Astrocyte (in vitro differentiated cells and primary cell): ENCODE data around the gene SLC38A8.

Experiments
- EZH2 ChIP-seq: IDR thresholded peaks from 2 replicates; pipeline ENCODE4 v1.6.1; 2012; ENCODE audit warnings: mild to moderate bottlenecking, low read length, inconsistent platforms; ENCODE audit not compliant: insufficient read depth
- TF ChIP-seq, protein P1 (sequence below): IDR thresholded peaks from 2 replicates; pipeline ENCODE4 v1.5.1; 2011; ENCODE audit warnings: low read depth, mild to moderate bottlenecking, inconsistent platforms, low read length, moderate library complexity; ENCODE audit not compliant: insufficient read depth

DNA sequence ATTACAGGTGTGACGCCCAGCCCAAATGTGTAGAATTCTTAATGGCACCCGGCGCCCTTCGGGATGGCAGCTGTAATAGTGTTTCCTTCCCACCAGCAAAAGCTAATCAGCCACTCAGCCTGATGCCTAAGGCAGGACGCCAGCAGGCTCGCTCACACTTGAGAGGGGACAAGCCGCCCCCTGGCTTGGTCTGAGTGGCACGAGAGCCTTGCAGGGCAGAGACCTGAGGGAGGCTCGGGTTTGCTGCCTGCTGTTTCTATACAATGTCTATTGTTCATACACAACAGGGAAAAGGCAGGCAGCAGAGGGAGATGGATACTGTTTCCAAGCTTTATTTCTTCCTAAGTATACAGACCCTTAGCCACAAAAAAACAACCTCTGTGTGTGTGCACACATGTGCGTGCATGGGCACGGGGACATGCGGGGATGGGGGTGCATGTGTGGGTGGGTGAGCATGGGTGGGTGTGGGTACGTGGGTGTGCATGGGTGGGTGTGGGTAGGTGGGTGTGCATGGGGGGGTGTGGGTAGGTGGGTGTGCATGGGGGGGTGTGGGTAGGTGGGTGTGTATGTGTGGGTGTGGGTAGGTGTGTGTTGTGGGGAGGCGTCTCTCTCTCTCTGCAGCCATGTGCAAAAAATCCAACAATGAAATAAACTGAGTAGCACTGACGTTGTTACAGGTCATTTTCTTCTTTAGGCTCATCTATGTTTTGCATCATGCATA is 10.0 kb downstream of the SLC38A8 start:
- TF ChIP-seq, protein P1, sequence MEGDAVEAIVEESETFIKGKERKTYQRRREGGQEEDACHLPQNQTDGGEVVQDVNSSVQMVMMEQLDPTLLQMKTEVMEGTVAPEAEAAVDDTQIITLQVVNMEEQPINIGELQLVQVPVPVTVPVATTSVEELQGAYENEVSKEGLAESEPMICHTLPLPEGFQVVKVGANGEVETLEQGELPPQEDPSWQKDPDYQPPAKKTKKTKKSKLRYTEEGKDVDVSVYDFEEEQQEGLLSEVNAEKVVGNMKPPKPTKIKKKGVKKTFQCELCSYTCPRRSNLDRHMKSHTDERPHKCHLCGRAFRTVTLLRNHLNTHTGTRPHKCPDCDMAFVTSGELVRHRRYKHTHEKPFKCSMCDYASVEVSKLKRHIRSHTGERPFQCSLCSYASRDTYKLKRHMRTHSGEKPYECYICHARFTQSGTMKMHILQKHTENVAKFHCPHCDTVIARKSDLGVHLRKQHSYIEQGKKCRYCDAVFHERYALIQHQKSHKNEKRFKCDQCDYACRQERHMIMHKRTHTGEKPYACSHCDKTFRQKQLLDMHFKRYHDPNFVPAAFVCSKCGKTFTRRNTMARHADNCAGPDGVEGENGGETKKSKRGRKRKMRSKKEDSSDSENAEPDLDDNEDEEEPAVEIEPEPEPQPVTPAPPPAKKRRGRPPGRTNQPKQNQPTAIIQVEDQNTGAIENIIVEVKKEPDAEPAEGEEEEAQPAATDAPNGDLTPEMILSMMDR = no peak
- TF ChIP-seq EZH2 = no peak
